ENCODE measurements around the gene CDH15.
"Not testable (repeated sequence)": the region's sequence is repeated elsewhere in the genome, so short reads cannot be mapped to it uniquely, and the experiment has no call there.

CDH15 gene

DNA sequence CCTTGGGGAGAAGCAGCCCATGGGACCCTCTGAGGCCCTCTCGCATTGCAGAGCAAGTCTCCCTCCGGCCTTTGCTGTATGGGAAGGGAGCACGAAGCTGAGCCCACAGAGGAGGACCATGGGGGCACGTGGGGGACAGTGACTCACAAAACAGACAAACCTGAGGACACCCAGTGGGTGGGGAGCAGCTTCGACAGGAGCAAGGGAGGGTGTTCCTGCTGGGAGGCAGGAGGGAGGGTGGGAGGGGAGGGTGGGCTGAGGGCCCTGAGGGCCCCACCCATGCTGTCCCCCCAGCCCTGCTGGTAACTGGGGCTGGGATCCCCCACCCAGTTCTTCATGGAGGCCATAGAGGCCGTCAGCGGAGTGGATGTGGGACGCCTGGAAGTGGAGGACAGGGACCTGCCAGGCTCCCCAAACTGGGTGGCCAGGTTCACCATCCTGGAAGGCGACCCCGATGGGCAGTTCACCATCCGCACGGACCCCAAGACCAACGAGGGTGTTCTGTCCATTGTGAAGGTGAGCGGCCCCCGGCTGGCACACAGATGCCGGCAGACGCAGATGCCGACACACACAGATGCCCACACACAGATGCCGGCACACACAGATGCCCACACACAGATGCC, 16.3 kb downstream of the CDH15 start:
- DNase-seq = no peak

DNA sequence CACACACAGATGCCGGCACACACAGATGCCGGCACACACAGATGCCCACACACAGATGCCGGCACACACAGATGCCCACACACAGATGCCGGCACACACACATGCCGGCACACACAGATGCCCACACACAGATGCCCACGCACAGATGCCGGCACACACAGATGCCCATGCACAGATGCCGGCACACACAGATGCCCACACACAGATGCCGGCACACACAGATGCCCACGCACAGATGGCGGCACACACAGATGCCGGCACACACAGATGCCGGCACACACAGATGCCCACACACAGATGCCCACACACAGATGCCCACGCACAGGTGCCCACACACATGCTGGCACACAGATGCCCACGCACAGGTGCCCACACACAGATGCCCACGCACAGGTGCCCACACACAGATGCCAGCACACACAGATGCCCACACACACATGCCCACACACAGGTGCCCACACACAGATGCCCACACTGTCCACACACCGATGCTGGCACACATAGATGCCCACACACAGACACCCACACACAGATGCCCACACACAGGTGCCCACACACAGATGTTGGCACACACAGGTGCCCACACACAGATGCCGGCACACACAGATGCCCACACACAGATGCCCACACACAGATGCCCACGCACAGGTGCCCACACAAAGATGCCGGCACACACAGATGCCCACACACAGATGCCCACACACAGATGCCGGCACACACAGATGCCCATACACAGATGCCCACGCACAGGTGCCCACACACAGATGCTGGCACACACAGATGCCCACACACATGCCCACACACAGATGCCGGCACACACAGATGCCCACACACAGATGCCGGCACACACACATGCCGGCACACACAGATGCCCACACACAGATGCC, 17.2 kb downstream of the CDH15 start:
- DNase-seq = not testable (repeated sequence)

DNA sequence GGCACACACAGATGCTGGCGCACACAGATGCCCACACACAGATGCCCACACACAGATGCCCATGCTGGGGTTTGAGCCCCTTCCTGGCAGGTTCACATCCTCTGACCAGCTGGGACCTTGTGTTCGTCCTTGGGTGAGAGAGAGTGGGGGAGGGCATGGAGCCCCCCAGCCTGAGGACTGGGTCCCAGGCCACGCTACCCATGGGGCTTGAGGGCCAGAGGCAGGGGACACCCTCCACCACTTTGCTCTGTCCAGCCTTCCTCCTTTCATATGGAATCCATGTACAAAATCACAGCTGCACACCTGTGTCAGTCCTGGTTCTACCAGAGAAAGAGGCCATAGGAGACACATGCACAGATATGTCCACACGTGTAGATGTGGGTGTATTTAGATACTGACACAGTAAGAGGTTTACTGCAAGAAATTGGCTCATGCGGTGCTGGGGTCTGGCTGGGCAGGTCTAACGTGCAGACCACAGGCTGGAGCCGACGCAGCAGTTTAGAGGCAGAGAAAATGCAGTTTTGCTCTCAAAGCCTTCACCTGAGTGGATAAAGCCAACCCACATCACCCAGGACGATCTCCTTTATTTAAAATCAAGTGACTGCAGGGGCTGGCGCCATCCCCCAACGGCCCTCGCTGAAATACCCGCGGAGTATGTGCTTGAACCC, 17.9 kb downstream of the CDH15 start:
- DNase-seq = no peak

DNA sequence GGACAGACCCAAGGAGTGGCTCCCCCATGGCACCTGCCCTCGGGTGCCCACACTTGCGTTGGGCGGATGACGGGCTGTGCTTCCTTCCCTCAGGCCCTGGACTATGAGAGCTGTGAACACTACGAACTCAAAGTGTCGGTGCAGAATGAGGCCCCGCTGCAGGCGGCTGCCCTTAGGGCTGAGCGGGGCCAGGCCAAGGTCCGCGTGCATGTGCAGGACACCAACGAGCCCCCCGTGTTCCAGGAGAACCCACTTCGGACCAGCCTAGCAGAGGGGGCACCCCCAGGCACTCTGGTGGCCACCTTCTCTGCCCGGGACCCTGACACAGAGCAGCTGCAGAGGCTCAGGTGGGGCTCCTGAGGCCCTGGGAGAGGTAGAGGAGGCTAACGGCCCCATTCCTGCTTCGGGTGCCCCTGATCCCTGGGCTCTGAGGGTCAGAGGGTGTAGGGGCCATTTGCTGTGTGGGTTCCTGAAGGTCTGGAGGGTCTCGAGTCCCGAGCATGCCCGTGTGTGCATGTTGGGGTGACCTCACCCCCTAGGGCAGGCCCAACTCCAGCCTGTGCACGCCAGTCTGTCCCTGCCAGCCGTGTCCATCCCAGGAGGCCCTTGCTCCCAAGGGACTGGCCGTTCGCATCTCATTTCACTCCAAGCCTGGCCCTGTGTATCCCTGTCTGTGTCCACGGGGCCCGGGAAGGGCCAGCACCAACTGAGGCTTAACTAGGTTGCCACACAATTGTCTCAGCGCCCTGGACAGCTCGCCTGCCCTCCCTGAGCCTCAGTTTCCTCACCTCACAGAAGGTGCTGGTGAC, 18.8 kb downstream of the CDH15 start:
- no peak for DNase-seq

DNA sequence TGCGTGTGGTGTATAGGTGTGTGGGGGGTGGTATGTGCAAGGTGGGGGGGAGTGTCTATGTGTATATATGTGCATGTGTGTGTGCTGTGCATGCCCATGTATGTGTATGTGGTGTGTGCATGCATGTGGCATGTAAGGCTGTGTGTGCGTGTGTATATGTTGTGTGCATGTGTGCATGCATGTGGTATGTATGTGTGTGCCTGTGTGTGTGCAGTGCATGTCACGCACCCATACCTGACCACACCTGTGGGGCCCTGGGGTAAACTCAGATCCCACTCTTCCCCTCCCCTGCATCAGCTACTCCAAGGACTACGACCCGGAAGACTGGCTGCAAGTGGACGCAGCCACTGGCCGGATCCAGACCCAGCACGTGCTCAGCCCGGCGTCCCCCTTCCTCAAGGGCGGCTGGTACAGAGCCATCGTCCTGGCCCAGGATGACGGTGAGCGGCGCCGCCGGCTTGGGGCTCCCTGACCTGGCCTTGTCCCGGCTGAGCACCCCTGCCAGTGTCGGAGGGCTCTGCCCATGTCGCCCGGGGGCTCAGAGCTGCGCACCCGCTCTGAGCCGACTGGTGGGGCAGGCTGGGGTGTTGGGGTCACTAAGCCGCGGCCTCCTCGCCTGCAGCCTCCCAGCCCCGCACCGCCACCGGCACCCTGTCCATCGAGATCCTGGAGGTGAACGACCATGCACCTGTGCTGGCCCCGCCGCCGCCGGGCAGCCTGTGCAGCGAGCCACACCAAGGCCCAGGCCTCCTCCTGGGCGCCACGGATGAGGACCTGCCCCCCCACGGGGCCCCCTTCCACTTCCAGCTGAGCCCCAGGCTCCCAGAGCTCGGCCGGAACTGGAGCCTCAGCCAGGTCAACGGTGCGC, 19.7 kb downstream of the CDH15 start:
- DNase-seq = no peak

DNA sequence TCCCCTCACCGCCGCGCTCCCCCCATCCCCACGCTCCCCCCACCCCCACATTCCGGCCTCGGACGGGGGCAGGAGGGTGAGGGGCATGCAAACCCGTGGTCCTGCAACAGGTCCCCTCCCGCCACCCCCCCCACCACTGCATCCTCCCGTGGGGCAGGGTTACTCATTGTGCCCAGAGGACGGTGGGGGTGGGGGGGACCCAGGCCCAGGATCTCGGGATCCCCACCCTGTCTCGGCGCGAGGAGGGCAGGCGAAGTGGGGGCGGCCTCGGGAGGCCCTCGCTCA, 20.3 kb downstream of the CDH15 start:
- DNase-seq = no peak

DNA sequence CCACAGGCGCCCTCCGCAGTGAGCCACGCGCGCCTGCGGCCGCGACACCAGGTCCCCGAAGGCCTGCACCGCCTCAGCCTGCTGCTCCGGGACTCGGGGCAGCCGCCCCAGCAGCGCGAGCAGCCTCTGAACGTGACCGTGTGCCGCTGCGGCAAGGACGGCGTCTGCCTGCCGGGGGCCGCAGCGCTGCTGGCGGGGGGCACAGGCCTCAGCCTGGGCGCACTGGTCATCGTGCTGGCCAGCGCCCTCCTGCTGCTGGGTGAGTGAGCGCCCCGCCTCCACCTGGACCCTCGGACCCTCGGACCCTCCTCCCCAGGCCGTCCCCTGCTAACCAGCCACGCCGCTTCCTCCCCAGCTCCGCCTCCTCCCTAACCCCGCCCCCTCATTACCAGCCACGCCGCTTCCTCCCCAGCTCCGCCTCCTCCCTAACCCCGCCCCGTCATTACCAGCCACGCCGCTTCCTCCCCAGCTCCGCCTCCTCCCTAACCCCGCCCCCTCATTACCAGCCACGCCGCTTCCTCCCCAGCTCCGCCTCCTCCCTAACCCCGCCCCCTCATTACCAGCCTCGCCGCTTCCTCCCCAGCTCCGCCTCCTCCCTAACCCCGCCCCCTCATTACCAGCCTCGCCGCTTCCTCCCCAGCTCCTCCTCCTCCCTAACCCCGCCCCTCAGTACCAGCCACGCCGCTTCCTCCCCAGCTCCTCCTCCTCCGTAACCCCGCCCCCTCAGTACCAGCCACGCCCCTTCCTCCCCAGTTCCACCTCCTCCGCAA, 20.8 kb downstream of the CDH15 start:
- peak; percentile 71 to 77 for DNase-seq

DNA sequence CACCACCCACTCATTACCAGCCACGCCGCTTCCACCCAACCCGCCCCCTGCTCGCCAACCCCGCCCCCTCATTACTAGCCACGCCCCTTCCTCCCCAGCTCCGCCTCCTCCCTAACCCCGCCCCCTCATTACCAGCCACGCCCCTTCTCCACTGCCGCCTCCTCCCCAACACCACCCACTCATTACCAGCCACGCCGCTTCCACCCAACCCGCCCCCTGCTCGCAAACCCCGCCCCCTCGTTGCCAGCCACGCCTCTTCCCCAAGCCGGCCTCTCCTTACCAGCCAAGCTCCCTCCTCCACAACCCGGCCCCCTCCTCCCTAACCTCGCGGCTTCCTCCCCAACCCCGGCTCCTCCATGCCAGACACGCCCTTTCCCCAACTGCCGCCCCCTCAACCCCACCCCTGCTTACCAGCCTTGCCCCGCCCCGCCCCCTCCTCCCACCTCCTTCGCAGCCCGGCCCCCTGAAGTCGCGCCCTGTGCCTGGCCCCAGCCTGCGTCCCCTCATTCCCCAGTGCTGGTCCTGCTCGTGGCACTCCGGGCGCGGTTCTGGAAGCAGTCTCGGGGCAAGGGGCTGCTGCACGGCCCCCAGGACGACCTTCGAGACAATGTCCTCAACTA, 21.5 kb downstream of the CDH15 start:
- DNase-seq = no peak

DNA sequence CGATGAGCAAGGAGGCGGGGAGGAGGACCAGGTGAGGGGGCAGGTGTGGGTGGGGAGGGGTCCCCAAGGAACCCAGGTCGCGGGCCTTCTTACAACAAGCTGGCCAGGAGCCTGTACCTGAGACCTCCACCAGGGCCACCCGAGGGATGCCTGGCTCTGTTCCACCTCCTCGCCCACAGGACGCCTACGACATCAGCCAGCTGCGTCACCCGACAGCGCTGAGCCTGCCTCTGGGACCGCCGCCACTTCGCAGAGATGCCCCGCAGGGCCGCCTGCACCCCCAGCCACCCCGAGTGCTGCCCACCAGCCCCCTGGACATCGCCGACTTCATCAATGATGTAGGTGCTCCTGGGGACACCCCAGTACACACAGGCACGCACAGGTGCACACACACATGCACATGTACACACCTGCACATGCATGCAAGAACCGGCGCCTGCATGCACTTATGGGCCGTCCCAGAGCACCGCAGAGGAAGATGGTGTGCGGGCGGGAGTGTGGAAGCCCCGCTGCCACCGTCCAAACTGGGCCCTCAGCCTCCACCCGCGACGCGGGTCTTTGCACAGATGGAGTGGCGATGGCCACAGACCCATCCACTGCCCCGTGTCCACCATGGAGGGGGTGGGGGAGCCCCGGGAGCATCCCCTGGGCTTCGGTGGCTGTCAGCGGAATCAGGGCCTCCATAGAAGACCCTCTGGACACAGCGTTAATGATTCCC, 22.2 kb downstream of the CDH15 start:
- no peak for DNase-seq

DNA sequence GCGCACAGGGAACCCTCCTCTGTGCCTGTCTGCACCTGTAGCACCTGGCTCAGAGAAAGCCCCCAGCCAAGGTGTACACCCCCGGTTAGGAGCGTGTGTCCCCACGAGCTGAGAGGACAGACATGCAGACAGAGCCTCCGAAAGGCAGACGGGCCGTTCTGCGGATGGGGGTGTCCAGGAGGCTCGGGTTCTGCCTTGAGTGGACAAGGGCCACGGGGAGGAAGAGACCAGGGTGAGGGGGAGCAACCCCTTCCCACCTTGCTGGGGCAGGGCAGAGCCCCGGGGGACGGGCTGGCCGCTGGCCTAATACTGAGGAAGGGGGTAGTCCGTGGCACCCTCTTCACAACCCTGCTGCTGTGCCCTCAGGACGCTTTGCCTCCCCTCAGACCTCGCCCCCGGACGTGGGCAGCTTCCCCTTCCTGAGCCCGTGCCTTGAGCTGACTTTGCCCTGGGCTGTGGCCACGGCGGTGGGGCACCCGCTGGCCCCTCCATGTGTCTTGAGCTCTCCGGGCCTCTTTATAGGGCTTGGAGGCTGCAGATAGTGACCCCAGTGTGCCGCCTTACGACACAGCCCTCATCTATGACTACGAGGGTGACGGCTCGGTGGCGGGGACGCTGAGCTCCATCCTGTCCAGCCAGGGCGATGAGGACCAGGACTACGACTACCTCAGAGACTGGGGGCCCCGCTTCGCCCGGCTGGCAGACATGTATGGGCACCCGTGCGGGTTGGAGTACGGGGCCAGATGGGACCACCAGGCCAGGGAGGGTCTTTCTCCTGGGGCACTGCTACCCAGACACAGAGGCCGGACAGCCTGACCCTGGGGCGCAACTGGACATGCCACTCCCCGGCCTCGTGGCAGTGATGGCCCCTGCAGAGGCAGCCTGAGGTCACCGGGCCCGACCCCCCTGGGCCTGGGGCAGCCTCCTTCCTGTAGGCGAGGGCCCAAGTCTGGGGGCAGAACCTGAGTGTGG, 23.1 kb downstream of the CDH15 start:
- DNase-seq = peak in 1 of 2 donors; percentile 17

DNA sequence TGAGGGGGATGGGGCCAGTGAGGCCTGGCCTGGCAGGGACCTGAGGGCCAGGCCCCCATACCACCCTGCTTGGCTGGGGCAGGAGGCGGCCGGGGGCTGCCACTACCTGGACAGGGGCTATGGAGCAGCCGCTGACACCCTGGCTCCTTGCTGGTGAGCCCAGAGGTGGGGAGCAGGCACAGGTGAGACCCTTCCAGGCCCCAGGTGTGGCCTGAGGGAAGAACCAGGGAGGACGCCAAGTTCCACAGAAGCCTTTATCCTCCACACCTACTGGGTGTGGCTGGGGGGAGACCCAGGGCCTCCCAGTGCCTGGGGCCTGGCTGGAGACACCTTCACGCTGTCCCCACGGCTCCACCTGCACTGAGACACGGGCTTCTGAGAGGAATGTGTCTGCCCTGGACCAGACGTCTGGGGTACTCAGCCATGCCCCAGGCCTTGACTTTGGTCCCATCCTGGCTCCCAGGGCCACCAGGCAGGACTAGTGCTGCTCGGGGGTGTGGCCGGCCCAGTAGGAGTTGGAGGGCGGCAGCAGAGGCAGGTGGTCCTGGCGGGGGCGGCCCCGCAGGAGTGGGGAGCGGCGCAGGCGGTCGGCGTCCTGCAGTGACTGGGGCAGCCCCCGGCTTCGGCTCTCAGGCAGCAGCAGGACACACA, 24.1 kb downstream of the CDH15 start:
- DNase-seq = no peak

DNA sequence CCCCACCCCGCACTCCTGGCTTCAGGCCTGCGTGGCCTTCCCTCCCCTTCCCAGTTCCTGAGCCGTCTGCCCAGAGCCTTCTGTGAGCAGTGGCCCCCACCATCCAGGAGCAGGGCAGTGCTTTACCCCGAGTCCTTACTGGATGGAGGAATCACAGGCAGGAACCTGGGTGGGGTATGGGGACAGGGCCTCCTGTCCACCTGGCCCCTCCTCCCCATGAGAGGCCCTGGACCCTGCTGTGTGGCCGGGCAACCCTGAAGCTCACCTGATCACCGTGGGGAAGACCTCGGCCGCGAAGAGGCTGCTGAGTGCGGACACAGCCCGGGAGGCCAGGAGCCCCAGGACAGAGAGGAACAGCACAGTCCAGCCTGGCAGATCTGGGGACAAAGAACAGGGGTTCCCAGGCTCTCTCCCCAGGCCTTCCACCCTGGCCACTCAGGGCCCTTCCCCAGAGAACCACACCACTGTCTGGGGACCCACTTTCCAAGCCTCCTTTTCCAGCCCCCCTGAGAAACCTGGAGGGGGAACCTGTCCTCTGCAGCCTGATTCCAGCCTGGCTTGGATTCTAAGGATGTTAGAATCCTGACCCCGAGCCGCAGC, 25.6 kb downstream of the CDH15 start:
- DNase-seq = no peak

DNA sequence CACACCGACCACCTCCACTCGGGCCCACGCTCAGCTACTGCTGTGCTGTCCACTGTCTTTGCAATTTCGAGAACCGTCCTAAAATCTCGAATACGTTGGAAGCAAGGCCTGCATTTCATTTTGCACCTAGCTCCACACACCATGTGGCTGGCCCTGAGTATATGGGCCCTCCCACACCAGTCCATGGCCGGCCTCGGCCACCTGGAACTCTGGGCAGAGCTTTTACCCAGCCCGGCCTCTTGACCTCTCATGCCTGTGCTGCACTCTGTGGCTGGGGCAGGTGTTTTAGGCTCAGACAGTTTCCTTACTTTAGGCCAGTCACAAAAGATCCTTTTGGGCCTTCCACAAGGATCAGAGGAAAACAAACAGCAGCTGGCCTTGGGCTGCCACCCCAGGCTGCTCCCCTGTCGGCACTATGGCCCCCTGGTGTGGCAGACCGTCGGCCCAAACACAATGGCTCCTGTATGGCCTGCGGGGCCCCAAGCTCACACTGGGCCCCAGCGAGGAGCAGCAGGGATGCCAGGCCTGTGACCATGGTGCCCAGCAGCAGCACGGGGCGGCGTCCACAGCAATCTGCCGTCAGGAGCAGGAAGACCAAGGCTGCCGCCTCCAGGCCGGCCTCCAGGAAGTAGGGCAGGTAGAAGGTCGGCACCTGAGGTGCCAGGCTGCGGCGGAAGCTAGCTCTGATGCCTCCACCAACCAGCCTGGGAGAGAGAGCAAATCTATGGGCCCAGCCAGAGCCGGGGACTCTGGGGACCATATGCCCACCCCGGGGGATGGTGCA, 26.3 kb downstream of the CDH15 start:
- no peak for DNase-seq

DNA sequence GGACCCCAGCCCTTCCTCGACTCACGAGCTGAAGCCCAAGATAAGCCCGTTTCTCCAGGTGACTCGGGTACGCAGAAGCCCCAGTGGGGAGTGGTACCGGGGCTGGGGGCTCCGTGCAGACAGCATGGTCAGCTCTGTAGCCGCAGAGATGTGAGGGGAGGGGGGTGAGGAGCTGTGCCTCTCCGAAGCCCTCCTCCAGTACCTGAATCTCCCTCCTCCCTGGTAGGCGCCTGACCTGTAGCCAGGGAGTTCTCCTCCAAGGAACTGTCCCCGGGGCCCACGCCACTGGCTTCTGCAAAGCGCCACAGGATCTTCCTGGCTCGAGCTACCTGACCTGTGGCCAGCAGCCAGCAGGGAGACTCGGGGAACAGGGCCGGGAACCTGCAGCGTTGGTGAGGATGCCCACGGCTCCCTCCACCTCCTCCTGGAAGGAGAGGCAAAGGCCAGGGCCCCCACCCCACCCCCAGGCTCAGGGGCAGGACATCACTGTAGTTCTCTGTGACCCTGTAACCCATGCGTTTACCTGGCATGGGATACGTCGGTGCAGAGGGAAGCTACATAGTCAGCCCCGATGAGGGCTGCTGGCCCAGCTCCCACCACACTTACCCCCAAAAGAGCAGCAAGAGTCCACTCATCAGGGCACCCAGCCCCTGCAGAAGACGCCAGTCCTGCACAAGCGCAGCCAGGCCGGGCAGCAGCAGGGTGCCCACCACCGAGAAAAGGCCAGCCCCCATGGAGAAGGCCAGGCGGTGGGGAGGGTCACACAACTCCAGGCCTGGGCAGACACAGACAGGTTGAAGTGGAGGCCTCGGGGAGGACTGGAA, 27.1 kb downstream of the CDH15 start:
- no peak for DNase-seq

DNA sequence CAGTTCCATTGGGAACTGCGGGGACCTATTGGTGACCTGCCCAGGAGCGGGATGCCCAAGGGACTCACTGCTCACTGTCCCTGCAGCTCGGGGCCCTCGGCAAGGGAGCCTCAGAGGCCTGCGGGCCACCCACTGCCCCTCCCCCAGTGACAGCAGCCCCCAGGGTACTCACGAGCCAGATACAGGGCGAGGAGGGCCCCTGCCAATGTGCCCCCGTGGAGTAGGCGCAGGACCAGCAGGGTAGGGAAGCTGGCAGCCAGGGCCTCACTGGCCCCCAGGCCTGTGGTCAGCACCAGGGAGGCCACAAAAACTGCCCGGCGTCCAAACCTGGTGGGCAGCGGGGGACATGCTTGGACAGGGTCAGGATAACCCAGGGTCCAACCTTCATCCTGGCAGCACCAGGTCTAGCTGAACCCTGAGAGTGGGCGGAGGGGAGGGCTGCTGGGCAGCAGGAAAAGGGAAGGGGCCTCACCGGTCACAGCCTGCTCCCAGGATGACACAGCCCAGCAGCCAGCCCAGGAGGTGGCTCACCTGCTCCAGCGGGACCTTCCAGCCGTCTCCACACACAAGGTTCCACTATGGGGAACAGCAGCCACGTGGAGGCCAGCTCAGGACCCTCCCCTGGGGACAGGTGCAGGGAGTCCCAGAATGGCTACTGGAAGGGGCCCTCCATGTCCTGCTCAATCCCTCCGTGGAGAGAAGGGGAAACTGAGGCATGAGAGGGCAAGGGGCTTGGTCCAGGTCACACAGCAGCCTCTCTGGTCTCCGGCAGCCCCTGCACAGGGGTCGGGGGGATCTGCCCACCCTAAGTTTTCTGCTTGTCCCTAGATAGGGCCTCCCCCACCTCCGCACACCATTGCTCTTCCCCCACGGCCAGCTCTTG, 27.9 kb downstream of the CDH15 start:
- DNase-seq = no peak

All from inflammatory macrophage (primary cell).